ENCODE data around the gene TRIM72. TPM values are rescaled to one million over a fixed set of nuclear protein-coding genes. Genes with fewer than 3 reads are reported as not detected.

Gene TRIM72
- total and polyA plus RNA-seq, 8 donors: under 0.01 to 0.12 (median 0.02) TPM; not detected in 5

DNA sequence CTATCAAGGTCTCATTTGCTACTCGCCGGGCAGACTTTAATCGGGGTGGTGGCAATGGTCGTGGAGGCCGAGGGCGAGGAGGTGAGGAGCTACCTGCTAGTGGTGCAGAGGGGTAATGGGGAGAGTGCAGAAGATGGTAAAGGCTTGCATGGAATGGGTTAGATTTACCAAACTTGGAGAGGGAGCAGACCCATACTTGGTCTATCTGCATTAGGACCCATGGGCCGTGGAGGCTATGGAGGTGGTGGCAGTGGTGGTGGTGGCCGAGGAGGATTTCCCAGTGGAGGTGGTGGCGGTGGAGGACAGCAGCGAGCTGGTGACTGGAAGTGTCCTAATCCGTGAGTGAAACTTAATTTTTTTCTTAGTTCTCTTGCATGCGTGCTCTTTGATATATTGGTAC is 23.9 kb upstream of the TRIM72 start:
- H3K36me3 ChIP-seq: peaks cover 22 to 88% (median 82%) of the 10 kb centered on the region in 3 donors
- no peaks in the 10 kb centered on the region for H3K4me1 ChIP-seq
- TF ChIP-seq, protein P1, sequence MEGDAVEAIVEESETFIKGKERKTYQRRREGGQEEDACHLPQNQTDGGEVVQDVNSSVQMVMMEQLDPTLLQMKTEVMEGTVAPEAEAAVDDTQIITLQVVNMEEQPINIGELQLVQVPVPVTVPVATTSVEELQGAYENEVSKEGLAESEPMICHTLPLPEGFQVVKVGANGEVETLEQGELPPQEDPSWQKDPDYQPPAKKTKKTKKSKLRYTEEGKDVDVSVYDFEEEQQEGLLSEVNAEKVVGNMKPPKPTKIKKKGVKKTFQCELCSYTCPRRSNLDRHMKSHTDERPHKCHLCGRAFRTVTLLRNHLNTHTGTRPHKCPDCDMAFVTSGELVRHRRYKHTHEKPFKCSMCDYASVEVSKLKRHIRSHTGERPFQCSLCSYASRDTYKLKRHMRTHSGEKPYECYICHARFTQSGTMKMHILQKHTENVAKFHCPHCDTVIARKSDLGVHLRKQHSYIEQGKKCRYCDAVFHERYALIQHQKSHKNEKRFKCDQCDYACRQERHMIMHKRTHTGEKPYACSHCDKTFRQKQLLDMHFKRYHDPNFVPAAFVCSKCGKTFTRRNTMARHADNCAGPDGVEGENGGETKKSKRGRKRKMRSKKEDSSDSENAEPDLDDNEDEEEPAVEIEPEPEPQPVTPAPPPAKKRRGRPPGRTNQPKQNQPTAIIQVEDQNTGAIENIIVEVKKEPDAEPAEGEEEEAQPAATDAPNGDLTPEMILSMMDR (IDR thresholded peaks at IDR 0.05): no peak
- WGBS, 2 donors: 92 to 98% methylated on average over 12 of the region's 12 CpGs
- no peaks in the 10 kb centered on the region for H3K27me3 ChIP-seq
- intact Hi-C loops (cut with DNase I): no loop called here
- no peak for DNase-seq
- ATAC-seq: no peak
- H3K9me3 ChIP-seq: no peaks in the 10 kb centered on the region
- no peak overlapping the region for H3K4me3 ChIP-seq
- no peak overlapping the region for H3K27ac ChIP-seq
- no peak for FAIRE-seq

DNA sequence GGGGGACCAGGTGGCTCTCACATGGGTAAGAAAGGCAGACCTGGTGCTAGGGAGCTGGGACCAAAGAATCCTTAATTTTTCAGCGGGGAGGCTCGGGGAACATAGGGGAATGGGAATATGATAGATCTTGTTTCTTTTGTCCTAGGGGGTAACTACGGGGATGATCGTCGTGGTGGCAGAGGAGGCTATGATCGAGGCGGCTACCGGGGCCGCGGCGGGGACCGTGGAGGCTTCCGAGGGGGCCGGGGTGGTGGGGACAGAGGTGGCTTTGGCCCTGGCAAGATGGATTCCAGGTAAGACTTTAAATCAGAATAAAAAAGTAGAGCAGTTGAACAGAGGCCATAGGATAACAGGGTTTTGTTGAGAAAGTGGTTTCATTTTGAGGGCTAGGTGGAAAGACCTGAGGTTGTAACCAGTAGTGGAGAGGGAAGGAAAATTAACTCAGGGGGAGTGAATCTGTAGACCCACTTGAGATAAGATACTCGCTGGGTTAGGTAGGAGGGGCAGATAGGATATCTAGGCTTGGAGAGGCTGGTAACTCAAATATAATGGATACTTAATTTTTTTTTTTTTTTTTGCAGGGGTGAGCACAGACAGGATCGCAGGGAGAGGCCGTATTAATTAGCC is 23.0 kb upstream of the TRIM72 start:
- 93 to 94% methylated on average over 17 of the region's 17 CpGs for WGBS, 2 donors
- intact Hi-C loops (cut with DNase I): no loop called here
- TF ChIP-seq, protein P1 (IDR thresholded peaks at IDR 0.05): no peak

DNA sequence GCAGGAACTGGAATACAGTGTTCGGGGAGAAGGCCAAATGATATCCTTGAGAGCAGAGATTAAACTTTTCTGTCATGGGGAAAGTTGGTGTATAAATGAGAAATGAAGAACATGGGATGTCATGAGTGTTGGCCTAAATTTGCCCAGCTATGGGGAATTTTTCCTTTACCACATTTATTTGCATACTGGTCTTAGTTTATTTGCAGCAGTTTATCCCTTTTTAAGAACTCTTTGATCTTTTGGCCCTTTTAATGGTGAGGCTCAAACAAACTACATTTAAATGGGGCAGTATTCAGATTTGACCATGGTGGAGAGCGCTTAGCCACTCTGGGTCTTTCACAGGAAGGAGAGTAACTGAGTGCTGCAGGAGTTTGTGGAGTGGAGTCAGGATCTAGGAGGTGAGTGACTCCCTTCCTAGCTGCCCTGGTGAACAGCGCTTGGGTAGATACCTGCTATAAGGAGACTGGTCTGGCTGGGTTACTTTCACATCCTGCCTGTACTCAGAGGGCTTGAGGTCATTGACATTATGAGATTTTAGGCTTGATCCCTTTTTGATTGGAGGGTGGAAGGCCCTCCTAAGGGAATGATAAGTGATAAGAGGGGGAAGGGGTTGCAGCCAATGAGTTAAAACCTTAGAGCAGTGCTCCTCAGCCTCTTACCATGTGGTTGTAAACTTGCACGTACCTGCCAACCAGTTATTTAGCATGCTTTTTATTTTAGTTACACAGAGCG is 22.1 kb upstream of the TRIM72 start:
- DNase-seq: no peak
- WGBS, 2 donors: 87 to 89% methylated on average over 5 of the region's 5 CpGs
- Histone ChIP-seq H3K27me3 (no peaks in the 10 kb centered on the region), H3K9me3 (no peaks in the 10 kb centered on the region), H3K27ac (no peak overlapping the region), H3K4me1 (no peaks in the 10 kb centered on the region), H3K4me3 (no peak overlapping the region), H3K36me3 (peaks cover 19 to 80% (median 72%) of the 10 kb centered on the region in 3 donors)
- TF ChIP-seq, protein P1 (IDR thresholded peaks at IDR 0.05): no peak
- FAIRE-seq: no peak
- no peak for ATAC-seq
- intact Hi-C loops (cut with DNase I): no loop called here

More for the DNA sequence above, 23.0 kb upstream of the TRIM72 start:
- Histone ChIP-seq H3K27ac (no peak overlapping the region), H3K4me1 (no peaks in the 10 kb centered on the region), H3K36me3 (peaks cover 22 to 85% (median 81%) of the 10 kb centered on the region in 3 donors), H3K27me3 (no peaks in the 10 kb centered on the region), H3K4me3 (no peak overlapping the region), H3K9me3 (no peaks in the 10 kb centered on the region)
- FAIRE-seq (no peak), ATAC-seq (no peak), DNase-seq (no peak)

DNA sequence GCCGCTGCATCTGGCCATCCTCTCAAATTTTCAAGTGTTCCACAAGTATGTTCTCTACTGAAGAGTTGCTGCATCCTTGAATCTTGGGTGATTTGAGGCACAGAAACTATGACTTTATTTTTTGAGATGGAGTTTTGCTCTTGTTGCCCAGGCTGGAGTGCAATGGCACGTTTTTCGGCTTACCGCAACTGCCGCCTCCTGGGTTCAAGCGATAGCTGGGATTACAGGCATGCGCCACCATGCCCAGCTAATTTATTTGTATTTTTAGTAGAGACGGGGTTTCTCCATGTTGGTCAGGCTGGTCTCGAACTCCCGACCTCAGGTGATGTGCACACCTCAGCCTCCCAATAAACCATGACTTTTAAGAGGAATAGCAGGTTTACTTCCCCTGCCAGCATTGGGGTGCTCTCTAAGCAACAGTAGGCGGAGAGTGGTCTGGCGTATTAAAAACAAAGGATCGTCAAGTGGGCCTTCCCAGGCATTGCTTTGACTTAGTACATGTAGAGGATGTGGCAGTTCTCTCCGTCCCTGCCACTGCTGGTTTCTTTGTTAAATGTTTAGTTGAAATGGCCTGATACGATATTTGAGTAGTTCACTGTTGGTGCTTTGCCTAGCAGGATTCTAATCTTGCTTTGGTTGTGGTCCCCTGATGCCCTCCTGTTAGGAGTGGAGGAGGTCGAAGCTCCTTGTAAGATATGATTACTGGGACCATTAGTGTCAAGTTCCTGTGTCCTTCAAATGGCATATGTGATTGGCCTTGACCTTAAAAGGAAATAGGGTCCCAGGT is 20.9 kb upstream of the TRIM72 start:
- H3K36me3 ChIP-seq: peaks cover 17 to 74% (median 63%) of the 10 kb centered on the region in 3 donors
- WGBS, 2 donors: 90 to 92% methylated on average over 16 of the region's 16 CpGs

More for the DNA sequence above, 20.9 kb upstream of the TRIM72 start:
- intact Hi-C loops (cut with DNase I): no loop called here
- FAIRE-seq (no peak), DNase-seq (no peak), ATAC-seq (no peak)
- Histone ChIP-seq H3K4me1 (no peaks in the 10 kb centered on the region), H3K27me3 (no peaks in the 10 kb centered on the region), H3K4me3 (no peak overlapping the region), H3K27ac (no peak overlapping the region), H3K9me3 (no peaks in the 10 kb centered on the region)
- TF ChIP-seq, protein P1 (IDR thresholded peaks at IDR 0.05): no peak
